HepG2 (cell line): Measurements from ENCODE around the gene DUS1L. TPM values are rescaled to one million over a fixed set of nuclear protein-coding genes. Genes with fewer than 3 reads are reported as not detected.
A peak's percentile ranks its signal among the peaks of the same experiment; 100 is the strongest.

Source experiments
- BORCS8-MEF2B ChIP-seq: sonication (generic); formaldehyde crosslinking; IDR thresholded peaks from 2 replicates; pipeline ENCODE4 v1.8.0; 2022; ENCODE audit warnings: mild to moderate bottlenecking, missing genetic modification reagents
- FIP1L1 ChIP-seq: fragments of 200-400 bp; formaldehyde crosslinking; IDR thresholded peaks from 2 replicates; pipeline ENCODE4 v1.6.1; 2018; ENCODE audit warnings: low read depth, mild to moderate bottlenecking, low read length, moderate library complexity, borderline replicate concordance; ENCODE audit not compliant: insufficient read depth
- FOXC1 ChIP-seq: sonication (generic); formaldehyde crosslinking; IDR thresholded peaks from 2 replicates; pipeline ENCODE4 v1.8.0; 2022; ENCODE audit warnings: mild to moderate bottlenecking, missing genetic modification reagents, borderline replicate concordance
- MXD3 ChIP-seq: IDR thresholded peaks from 2 replicates; pipeline ENCODE4 v1.6.1; 2016; ENCODE audit warnings: mild to moderate bottlenecking, missing biosample characterization, missing genetic modification reagents
- NFAT5 ChIP-seq: sonication (generic); formaldehyde crosslinking; IDR thresholded peaks from 2 replicates; pipeline ENCODE4 v1.4.0; 2020; ENCODE audit warnings: missing genetic modification reagents
- NFYB ChIP-seq: sonication (generic); formaldehyde crosslinking; IDR thresholded peaks from 2 replicates; pipeline ENCODE4 v1.4.0; 2020; ENCODE audit warnings: missing genetic modification reagents
- NR2C2 ChIP-seq: sonication (generic); formaldehyde crosslinking; IDR thresholded peaks from 2 replicates; pipeline ENCODE4 v1.4.0; 2020; ENCODE audit warnings: missing genetic modification reagents, mild to moderate bottlenecking, moderate library complexity, borderline replicate concordance
- PAF1 ChIP-seq: IDR thresholded peaks from 2 replicates; pipeline ENCODE4 v1.6.1; 2016; ENCODE audit warnings: missing genetic modification reagents, missing compliant biosample characterization
- PCBP1 ChIP-seq: fragments of 200-400 bp; formaldehyde crosslinking; IDR thresholded peaks from 2 replicates; pipeline ENCODE4 v1.6.1; 2017; ENCODE audit warnings: mild to moderate bottlenecking, low read depth, low read length, borderline replicate concordance
- POLR2AphosphoS5 ChIP-seq: IDR thresholded peaks from 2 replicates; pipeline ENCODE4 v1.6.1; 2012; ENCODE audit warnings: low read depth, low read length
- POLR2G ChIP-seq: fragments of 200-400 bp; formaldehyde crosslinking; IDR thresholded peaks from 2 replicates; pipeline ENCODE4 v1.6.1; 2018; ENCODE audit warnings: mild to moderate bottlenecking, low read depth, low read length, moderate library complexity
- RARA ChIP-seq: IDR thresholded peaks from 2 replicates; pipeline ENCODE4 v1.6.1; 2016; ENCODE audit warnings: missing genetic modification reagents, missing compliant biosample characterization
- REL ChIP-seq: sonication (generic); formaldehyde crosslinking; conservative IDR thresholded peaks from 2 replicates; pipeline ENCODE4 v1.8.0; 2022; ENCODE audit warnings: mild to moderate bottlenecking, missing genetic modification reagents, moderate library complexity
- SRSF4 ChIP-seq: fragments of 200-400 bp; formaldehyde crosslinking; IDR thresholded peaks from one replicate; pipeline ENCODE4 v1.6.1; 2018; ENCODE audit warnings: mild to moderate bottlenecking, low read depth, low read length, moderate library complexity; ENCODE audit not compliant: poor library complexity, severe bottlenecking
- ZNF253 ChIP-seq: sonication (generic); formaldehyde crosslinking; IDR thresholded peaks from 2 replicates; pipeline ENCODE4 v1.8.0; 2022; ENCODE audit warnings: mild to moderate bottlenecking, missing genetic modification reagents, borderline replicate concordance
- ZNF280B ChIP-seq: sonication (generic); formaldehyde crosslinking; IDR thresholded peaks from 2 replicates; pipeline ENCODE4 v1.5.0; 2020; ENCODE audit warnings: missing genetic modification reagents, mild to moderate bottlenecking, borderline replicate concordance
- polyA plus RNA-seq, 8 experiments: library from polyadenylated mRNA; depleted of rRNA in 3 of 8; stranded (reverse) in 7 of 8; unstranded in 1 of 8; fragments of >200 nt; fragmentation: Illumina TruSeq in 4 of 8; extraction: Trizol in 4 of 8; gene quantifications; 2 replicates each; pipeline versions ENCODE4 v1.2.1 to v1.2.3, GENCODE V29; 2011 to 2016; ENCODE audit warnings: low read depth in 4 of 8, missing spikeins in 1 of 8, mixed read lengths in 1 of 8; ENCODE audit not compliant: insufficient read depth in 1 of 8
- total RNA-seq, 5 experiments: library from RNA; depleted of rRNA; stranded (reverse); fragments of >200 nt; fragmentation: Illumina TruSeq; extraction: Trizol; gene quantifications; 2 replicates each; pipeline ENCODE4 v1.2.3, GENCODE V29; 2016; ENCODE audit warnings: low read depth in 1 of 5
- TF ChIP-seq, protein P1 (sequence below): sonication (generic); formaldehyde crosslinking; IDR thresholded peaks from 2 replicates; pipeline ENCODE4 v1.4.0; 2020; ENCODE audit warnings: missing genetic modification reagents

DUS1L gene
- total and polyA plus RNA-seq, 2 of the 13 experiments (the other 11 are each of a cell fraction or from before 2014, with no cell fraction given): 81.0 to 109 TPM

GRCh38 chr17:82017612-82018151 lies 47.9 kb downstream of the DUS1L start (continued):
- TF ChIP-seq NFAT5 (CRISPR knock-in tag): no peak
- no peak for TF ChIP-seq NR2C2
- 0 out of 2 replicates have a peak, but pooled peaks have one; percentile 42 for TF ChIP-seq ZNF280B (CRISPR knock-in tag)
- TF ChIP-seq BORCS8-MEF2B (CRISPR knock-in tag): 0 out of 2 replicates have a peak, but pooled peaks have one; percentile 9
- TF ChIP-seq NFYB (CRISPR knock-in tag): 0 out of 2 replicates have a peak, but pooled peaks have one; percentile 4
- no peak for TF ChIP-seq ZNF253
- TF ChIP-seq PCBP1: peak; percentile 61; the same call in 1 of the 2 replicates
- TF ChIP-seq, protein P1, sequence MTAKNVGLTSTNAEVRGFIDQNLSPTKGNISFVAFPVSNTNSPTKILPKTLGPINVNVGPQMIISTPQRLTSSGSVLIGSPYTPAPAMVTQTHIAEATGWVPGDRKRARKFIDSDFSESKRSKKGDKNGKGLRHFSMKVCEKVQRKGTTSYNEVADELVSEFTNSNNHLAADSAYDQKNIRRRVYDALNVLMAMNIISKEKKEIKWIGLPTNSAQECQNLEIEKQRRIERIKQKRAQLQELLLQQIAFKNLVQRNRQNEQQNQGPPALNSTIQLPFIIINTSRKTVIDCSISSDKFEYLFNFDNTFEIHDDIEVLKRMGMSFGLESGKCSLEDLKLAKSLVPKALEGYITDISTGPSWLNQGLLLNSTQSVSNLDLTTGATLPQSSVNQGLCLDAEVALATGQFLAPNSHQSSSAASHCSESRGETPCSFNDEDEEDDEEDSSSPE (CRISPR knock-in tag): no peak
- peak; percentile 15; the same call in 1 of the 2 replicates for TF ChIP-seq POLR2G
- 0 out of 2 replicates have a peak, but pooled peaks have one; percentile 64 for TF ChIP-seq PAF1 (CRISPR knock-in tag)
- 0 out of 2 replicates have a peak, but pooled peaks have one; percentile 3 for TF ChIP-seq MXD3 (CRISPR knock-in tag)
- TF ChIP-seq FIP1L1: 0 out of 2 replicates have a peak, but pooled peaks have one; percentile 60
- TF ChIP-seq REL: no peak
- peak; percentile 41 for TF ChIP-seq SRSF4
- 0 out of 2 replicates have a peak, but pooled peaks have one; percentile 16 for TF ChIP-seq POLR2AphosphoS5
- TF ChIP-seq FOXC1 (CRISPR knock-in tag): 0 out of 2 replicates have a peak, but pooled peaks have one; percentile 40
- no peak for TF ChIP-seq RARA (CRISPR knock-in tag)
